ENCODE measurements around the gene ADGRL1.
"Not testable (repeated sequence)": the region's sequence is repeated elsewhere in the genome, so short reads cannot be mapped to it uniquely, and the experiment has no call there.

The ADGRL1 gene

DNA sequence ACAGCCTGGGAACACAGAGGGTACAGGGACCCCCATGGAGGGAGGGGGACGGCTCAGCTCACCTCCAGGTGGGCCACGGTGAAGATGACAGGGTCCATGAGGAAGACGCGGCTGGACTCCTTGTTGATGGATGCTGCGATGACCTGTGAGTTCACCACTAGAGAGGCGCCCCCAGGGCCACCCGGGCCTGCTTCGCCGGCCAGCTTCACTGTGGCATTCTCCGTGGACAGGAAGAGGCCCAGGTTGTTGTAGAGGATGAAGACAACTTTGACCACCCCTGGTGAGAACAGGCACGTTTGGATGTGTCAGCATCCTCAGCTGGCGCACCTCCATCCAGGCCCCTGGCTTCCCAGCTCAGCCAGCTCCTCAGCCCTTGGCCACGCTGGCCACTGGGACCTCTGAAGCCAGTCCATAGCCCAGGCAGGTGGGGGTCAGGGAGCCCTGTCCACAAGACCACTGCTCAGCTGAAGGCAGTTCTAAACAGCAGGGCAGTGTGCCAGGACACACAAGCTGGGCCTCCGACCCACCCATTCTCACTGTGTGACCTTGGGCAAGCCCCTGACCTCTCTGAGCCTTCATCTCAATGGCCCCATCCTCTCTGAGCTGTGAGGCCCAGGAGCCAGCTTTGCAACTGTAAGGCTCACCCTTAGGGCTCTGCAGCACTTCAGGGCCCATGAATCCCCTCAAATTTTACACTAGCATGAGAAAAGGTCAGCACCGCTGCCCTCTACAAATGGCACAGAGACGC lies 47.5 kb downstream of the ADGRL1 start:
- DNase-seq, result no peak

DNA sequence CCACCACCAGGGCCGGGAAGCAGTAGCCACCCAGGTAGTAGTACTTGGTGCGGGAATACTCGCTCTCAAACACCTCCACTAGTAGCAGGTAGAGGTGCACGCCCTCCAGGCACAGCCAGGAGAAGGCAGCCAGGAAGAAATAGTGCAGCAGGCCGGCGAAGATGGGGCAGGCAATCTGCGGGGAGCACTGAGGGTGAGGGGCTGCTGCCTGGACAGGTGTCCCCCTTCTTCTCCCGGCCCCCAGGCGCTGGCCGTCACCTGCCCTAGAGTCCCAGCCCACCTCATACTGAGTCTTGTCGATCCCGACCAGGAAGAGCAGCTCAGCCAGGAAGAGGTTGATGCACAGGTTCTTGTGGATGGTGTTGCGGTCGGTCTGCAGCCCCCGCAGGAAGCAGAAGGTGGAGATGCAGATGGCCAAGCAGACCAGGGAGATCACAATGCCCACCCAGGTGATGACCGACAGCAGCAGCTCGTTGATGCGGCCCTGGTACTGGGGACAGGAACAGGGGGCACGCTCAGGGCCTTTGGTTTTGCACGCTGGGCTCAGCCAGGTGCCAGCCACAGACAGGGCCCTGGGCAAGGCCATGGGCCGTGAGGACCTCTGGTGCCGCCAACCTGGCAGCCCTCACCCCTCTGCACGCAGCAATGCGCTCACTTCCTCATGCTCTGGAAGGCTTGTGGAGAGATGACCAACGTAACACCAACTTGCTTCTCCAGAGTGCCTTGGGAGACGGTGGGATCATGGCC lies 48.8 kb downstream of the ADGRL1 start:
- no peak for DNase-seq

DNA sequence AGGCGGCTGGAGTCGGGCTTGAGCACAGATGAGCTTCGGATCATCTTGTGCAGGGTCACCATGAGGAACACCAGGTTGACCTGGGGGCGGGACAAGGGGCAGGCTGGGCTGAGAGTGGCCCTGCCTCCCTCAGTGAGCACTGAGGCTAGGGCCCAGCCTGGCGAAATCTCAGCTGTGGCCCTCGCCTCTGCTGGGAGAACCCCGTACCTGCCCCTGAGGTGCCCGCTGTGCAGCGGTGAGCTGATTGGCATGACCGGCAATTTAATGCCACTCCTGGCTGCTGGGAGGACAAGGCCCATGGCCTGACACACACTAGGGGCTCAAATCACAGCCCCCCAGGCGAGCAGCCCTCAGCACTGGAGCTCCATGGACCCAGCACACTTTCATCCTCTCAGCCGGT lies 49.8 kb downstream of the ADGRL1 start:
- DNase-seq, result no peak

DNA sequence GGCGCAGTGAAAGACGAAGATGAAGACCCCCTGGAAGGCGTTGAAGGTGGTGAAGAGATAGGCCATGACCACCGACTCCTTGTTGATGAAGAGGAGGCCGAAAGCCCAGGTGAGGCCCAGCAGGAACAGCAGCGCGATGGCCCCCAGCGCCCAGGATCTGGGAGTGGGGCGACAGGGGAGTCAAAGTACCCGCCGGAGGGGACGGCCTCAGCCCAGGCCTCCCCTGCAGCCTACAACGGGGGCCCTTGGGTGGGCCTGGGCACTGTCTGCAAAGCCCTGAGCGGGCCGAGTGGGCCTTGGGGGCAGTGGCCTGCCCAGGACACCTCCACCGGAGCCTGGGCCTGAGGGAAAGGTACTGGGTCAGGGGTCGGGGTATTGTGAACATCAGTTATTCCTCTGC lies 50.6 kb downstream of the ADGRL1 start:
- no peak for DNase-seq

DNA sequence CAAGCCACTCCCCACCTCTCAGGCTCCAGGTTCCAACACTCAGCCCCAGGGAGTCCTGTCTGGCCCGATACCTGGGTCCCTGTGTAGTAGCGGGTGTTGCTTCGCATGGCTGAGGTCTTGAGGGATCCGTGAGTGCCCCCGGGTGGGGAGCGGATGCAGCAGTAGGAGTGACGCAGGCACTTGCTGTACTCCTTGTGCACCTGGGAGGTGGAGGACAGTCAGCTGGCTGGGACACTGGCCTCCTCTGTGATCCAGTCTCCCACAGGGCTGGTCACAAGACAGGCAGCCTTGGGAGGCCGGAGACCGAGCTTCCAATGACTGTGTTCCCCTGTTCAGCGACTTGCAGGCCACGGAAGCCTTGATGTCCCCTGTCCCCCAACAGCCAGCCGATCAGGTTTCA lies 53.3 kb downstream of the ADGRL1 start:
- no peak for DNase-seq

DNA sequence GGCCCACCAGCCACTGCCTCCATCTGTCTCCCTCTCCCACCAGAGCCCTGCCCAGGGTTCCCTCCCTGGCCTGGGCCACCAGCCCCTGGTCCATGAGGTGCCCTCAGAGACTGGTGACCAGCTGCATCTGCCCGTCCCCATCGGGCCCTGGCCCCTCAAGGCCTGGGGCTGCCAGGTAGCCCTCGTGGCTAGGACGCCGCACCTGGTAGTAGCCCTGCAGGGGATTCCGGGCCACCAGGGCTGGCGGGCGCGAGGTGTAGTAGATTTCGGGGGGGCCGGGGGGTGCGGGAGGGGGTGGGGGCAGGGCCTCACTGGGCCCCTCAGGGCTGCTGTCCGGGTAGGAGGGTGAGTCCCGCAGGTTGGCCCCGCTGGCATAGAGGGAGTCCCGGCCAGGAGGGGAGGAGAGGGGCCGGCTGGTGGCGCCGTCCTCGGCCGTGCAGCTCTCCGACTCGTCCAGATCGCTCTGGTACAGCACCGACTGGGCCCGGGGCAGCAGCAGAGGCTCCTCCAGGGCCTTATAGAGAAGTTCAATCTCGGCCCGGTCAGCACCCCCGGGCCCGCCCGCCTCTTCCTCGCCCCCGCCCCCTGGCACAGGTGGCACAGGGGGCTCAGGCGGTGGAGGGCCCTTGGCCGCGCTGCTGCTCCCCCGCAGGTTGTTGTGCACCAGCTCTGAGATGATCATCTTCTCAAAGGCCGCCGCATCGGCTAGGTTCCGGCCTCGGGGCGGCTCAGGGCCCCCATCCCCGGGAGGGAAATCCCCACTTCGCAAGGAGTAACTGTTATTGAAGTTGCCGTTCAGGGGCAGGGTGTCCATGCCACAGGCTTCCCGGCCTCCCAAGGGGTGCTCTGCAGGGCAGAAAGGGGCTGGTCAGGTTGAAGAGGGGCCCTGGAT lies 55.0 kb downstream of the ADGRL1 start:
- DNase-seq, result no peak

DNA sequence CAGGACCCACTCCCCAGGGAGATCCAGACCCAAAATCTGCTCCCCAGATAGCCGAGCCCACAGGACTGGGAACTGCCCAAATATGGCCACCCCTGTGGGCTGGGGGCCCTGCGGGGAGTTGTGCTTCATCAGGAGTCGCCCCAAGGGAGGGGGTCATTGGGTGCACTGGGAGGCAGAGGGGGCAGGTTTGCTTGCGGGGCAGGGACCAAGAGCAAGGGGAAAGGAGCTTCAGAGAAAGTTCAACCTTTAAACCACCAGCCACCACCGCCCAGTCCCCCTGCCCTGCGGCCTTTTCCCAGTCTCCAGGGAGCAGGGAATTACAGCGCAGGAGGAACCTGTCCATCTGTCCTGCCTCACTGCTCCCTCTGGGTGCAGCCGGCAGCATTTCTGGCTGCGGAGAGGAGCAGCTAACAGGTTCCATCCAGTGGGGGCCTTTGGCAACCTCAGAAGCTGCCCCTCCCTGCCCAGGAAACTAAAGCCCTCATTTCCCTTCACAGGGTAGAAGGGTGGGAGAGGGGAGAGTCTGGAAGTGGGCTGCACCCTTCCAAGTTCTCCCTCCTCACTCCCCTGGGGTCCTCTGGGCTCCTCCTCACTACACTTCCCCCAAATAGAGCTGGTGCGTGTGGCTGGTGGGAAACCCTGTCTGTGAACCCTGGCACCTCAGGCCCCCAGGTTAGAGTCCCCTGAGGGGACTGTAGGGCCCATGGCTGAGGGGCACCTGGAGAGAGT lies 55.8 kb downstream of the ADGRL1 start:
- DNase-seq, result peak; percentile 17 to 26

DNA sequence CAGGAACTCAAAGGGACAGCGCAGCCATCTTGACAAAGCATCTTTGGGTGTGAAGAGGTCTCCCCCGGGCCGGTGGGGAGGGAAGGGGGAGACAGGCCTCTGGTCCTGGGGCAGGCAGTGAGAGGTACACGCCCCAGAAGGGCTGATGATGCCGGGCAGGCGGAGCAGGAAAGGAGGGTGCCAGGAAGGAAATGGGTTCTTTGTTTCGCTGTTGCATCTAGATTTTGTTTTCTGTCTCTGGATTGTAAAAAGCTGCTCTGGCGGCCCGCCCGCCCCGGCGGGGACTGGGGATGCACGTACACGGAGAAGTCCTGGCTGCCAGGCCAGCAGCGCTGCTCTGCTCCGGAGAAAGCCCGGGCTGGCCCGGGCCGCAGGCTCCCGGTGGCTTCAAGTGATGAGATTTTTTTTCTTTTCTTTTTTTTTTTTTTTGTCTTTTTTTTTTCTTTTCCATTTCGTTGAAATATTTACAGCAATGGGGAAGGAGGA lies 56.4 kb downstream of the ADGRL1 start:
- DNase-seq, result peak; percentile 47 to 51

DNA sequence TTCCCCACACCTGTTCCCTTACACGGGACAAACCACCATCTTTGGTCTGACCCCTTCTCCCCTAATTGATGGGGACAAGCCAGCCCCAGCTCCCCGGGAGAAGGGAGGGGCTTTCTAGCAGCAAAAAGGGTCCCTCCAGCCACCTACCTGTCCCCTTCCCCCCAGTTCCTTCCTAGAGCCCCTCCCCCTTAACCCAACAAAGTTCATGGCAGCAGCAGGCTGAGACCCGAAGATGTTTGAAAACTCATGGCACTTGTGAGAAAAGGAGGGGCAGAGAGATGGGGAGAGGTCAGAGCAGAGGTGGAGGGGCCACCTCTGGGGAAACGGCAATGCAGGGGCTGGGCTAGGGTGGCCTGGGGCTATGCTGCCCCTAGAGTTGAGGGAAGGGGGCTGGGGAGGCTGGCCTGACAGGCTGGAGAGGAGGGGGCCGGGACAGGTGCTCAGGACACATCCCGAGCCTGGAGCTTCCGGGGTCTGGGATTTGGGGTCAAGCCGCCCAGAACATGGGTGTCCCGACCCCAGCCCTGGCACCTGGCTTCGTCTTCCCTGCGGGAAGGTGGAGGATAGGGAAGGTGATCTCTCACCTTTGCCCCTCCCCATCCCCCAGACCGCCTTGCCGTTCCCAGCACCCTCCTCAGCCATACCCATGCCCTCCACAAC lies 57.1 kb downstream of the ADGRL1 start:
- DNase-seq, result no peak

DNA sequence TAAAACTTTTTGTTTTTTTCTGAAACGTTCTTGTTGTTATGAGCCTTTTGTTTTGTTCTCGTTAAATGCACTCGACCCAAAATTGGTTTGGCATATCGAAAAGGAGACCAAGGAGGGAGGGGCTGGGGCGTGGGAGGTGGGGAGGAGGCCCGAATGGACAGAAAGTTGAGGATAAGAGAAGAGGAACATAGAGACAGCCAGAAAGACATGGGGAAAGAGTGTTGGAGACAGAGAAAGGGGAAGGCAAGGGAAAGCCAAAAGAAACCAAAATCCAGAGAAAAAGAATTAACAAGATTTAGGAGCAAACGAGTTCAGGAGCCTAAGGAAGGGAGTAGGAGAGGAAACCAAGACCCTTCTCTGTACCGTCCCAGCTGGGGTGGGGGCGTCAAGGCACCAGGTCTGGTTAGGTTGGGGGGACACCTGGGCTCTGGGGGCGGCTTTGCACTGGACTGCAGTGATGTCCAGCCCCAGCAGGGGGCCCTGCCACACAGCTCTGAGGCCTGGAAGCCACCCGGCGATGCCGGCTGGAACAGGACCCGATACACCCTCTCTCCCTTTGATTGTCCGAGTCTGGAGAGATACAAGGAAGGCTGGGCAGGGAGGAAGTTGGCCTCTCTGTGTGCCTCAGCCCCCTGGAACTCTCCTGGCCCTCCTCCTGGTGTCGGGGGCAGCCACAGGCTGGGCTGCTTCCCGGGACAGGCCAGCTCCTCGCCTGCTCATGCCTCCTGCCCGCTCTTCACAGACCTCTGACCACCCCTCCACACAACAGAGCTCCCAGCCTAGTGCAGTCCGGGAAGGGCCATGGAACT lies 58.0 kb downstream of the ADGRL1 start:
- DNase-seq, result peak; percentile 58 to 67

DNA sequence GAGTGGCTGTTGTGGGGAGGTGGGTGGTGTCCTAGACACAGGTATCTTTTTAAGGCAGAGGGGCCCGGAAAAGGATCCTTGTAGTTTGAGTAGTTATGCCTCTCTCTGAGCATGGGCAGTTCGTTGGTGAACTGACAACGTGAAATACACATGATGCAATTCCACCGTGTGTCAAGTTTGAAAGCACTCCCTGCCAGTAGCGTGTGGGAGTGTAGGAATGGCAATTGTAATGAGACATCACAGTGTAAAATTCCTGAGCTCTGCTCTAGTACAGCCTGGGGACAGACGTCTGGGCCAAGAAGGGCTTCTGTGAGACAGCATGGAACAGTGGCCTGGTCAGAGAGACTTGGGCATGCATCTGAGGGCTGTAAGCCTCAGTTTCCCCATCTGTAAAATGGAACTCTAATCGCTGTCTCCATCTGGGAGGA lies 59.2 kb downstream of the ADGRL1 start:
- no peak for DNase-seq

DNA sequence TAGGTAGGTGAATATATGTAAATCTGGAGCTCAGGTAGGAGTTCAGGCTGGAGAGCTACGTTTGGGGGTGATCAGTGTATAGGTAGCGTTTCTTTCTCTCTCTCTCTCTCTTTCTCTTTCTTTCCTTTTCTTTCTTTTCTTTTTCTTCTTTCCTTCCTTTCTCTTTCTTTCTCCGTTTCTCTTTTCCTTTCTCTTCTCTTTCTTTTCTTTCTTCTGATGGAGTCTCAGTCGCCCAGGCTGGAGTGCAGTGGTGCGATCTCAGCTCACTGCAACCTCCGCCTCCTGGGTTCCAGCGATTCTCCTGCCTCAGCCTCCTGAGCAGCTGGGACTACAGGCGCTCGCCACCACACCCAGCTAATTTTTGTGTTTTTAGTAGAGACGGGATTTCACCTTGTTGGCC lies 59.8 kb downstream of the ADGRL1 start:
- DNase-seq, result not testable (repeated sequence)

DNA sequence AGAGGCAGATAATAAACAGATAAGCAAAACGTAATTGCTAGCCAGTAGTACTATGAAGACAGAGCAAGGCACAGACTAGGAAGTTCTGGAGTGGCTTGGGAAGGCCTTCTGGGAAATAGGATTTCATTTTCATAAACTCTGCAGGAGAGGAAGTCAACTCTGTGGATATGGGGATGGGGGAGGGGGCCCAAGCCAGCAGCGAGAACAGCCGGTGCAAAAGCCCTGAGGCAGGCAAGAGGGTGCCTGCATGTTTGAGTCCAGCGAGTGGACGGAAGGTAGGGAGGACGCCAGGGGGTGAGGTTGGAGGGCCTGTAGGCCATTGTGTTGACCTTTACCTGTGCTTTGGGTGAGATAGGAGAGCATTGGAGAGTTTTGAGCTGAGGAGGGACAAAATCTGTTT lies 60.6 kb downstream of the ADGRL1 start:
- no peak for DNase-seq

DNA sequence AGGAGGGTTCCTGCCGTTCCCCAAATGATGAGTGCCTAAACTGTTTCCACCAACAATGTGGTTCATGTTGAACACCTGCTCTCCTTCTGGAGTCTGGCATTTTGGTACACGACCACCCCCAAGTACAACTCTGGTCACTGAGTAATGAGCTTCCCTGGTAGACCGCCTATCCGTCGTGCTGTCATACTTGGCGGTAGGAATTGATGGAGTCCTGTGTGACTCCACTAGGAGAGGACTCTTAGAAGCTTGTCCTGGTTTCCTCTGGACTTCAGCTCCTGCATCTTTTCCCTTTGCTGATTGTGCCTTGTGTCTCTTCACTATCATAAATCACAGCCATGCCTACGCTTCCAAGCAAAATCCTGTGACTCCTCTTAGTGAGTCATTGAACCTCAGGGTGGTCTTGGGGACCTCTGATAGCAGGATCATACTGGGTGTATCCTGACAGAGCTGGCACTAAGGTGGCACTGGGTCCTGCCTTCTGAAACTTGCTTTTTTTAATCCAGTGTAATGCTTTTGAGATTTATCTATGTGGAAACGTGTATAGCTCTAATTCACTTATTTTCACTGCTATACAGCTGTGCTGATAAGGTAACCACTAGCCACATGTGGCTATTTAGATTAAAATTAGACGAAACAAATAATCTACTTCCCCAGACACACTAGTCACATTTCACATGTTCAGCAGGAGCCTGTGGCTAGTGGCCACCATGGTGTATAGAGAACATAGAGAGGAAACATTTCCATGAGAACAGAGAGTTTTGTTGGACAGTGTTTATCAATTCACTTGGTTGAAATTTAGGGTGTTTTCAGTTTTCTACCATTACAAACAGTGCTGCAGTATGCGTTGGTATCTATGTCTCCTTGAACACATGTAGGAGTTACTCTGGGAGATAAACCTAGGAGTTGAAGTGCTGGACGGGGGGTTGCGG lies 63.4 kb downstream of the ADGRL1 start:
- no peak for DNase-seq

DNA sequence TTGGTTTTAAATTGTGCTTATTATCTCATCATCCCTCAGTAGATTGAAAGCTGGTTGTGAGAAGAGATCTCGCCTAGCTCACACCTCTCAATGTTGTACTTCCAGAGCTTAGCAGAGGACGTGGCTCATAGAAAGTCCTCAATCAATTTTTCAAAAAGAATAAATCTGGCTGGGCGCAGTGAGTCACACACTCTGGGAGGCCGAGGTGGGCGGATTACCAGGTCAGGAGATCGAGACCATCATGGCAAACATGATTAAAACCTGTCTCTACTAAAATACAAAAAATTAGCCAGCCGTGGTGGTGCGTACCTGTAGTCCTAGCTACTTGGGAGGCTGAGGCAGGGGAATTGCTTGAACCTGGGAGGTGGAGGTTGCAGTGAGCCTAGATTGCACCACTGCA lies 64.9 kb downstream of the ADGRL1 start:
- no peak for DNase-seq

DNA sequence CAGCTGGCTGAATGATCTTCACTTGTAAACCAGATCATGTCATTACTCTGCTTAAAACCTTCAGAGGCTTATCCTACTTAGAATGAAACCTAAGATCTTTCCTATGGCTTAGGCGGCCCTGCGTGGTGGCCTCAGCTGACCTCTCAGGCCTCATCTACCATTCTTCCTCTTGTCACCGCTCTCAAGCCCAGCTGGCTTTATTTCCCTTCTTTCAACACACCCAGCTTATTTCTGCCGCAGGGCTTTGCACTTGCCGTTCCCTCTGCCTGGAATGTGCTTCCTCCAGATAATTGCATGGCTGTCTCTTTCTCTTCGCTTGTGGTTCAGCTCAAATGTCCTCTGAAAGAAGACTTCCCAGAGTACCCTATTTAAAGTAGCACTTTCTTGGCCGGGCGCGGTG lies 66.0 kb downstream of the ADGRL1 start:
- DNase-seq, result no peak

DNA sequence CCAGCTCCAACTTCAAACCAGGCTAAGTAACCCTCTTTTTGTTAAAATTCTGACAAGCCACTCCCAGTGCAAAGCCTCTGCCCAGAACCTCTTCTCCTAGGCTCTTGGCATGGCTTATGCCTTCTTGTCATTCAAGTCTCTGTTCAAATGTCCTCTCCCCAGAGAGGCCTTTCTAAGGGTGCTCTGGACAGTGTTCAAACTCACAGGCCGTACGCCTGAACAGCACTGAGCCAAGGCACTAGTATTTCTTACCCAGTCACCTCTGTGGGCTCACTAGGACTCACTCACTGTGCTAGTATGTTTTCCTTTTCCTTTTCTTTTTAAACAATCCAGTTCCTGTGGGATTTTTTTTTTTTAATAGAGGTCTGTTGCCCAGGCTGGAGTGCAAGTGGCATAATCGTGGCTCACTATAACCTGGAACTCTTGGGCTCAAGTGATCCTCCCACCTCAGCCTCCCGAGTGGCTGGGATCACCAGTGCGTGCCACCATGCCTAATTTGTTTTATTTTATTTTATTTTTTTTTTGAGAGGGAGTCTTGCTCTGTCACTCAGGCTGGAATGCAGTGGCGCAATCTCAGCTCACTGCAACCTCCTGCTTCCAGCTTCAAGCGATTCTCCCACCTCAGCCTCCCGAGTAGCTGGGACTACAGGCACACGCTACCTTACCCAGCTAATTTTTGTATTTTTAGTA lies 67.2 kb downstream of the ADGRL1 start:
- no peak for DNase-seq

DNA sequence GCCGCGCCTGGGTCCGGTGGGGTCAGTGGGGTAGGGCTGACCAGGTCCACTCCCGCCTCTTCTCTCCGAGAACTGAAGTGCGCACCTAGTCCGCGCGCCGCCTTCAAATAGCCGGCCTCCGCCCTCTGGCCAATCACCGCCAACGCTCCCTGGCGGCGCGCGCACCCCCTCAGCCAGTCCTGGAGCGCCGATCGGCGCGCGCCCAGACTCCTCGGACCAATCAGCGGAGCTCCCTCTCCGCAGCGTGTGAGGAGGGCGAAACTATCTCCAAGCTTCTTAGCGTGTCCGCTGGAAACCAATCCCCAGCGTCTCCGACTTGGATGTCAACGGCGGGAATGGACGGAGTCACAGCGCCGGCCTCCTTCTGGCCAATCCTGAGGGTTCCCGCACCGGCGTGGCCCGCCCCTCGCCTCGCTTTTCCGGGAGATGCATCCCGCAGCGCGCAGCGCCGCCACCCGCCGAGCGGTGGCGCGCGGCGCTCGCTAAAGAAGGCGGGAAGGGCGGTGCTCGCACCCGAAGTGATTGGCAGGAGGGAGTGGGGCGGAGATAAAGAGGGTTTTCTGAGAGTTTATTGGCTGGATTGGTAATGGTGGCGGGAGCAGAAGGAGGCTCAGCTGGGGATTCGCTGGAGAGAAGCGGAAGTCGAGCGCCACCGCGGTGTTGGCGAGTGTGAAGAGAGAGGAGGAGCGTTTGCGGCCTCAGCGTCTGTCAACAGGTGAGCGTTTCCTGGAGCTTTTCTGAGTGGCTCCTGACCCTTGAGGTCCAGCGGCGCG lies 69.3 kb downstream of the ADGRL1 start, which contains the start of gene ASF1B:
Gene ASF1B (minus strand): TSS at position 81 of the 773 bp plus-strand sequence. CDS start 133 bp downstream, outside the sequence.
- peak; percentile 96 to 98 for DNase-seq
